Ovary (tissue), 9 donors: ENCODE data around the gene GSK3B. TPM values are rescaled to one million over a fixed set of nuclear protein-coding genes. Genes with fewer than 3 reads are reported as not detected.

Experiments used
- DNase-seq, 5 donors: peaks; one replicate each; pipeline ENCODE4 v3.0.0-alpha.2; 2019 to 2020
- H3K27ac ChIP-seq, 2 donors: fragments of 200-600 bp; one replicate each; pipeline versions ENCODE4 v1.5.1 to v1.8.0; 2019 to 2022
- H3K27me3 ChIP-seq: fragments of 200-600 bp; one replicate; pipeline ENCODE4 v1.8.0; 2022
- H3K36me3 ChIP-seq: fragments of 200-600 bp; sonication (generic); one replicate; pipeline ENCODE4 v1.5.1; 2019
- H3K4me1 ChIP-seq: one replicate; pipeline ENCODE4 v1.8.1; 2013; ENCODE audit warnings: mild to moderate bottlenecking, moderate library complexity; ENCODE audit not compliant: insufficient read depth
- H3K4me3 ChIP-seq: fragments of 200-600 bp; sonication (generic); one replicate; pipeline ENCODE4 v1.5.1; 2017
- H3K9me3 ChIP-seq, 2 donors: fragments of 200-600 bp in 1 of 2; sonication (generic) in 1 of 2; one replicate each; pipeline versions ENCODE4 v1.5.1 to v1.8.1; 2013 to 2019; ENCODE audit warnings: mild to moderate bottlenecking in 1 of 2, moderate library complexity in 1 of 2
- EP300 ChIP-seq: sonication (generic); formaldehyde crosslinking; IDR thresholded peaks from one replicate; pipeline ENCODE4 v1.6.1; 2017; ENCODE audit warnings: antibody characterized with exemption
- POLR2A ChIP-seq: fragments of 450-650 bp; IDR thresholded peaks from one replicate; pipeline ENCODE4 v1.6.1; 2017; ENCODE audit warnings: antibody characterized with exemption, mild to moderate bottlenecking, moderate library complexity
- WGBS, 3 donors: extraction: QIAGEN DNeasy Blood & Tissue Kit in 1 of 3; methylation state at CpG; one replicate each; pipeline versions ENCODE4 v1.1.5 to v1.1.7; 2013 to 2017; 5-methylcytosine and 5-hydroxymethylcytosine counted together
- intact Hi-C, 4 donors: fragments of 100-400 bp; cut with DNase I; formaldehyde crosslinking; loops; one replicate each; pipeline versions ENCODE4 v1.11.0 to v1.15.1; 2022 to 2023
- polyA plus RNA-seq, 2 donors: library from polyadenylated mRNA; stranded (reverse); fragments of 200-250 nt in 1 of 2; fragments of 350-450 nt in 1 of 2; fragmentation: Illumina TruSeq in 1 of 2; extraction: RNeasy Lipid Tissue Mini Kit (QIAGEN cat#74804) in 1 of 2; gene quantifications; one replicate each; pipeline ENCODE4 v1.2.3, GENCODE V29; 2013 to 2014
- total RNA-seq, 7 donors: library from RNA; depleted of rRNA in 2 of 7; stranded (reverse); fragments of >200 nt in 2 of 7; fragmentation: NEBNext Ultra II Directional in 3 of 7; extraction: Animal tissue kit (Norgen Biotek cat#: 25700) in 3 of 7; gene quantifications; one replicate each; pipeline versions ENCODE4 v1.1.0 to v1.2.4, GENCODE V29; 2016 to 2023
- TF ChIP-seq, protein P1 (sequence below), 3 donors: fragments of 450-650 bp in 2 of 3; fragments of 200-600 bp in 1 of 3; IDR thresholded peaks; one replicate each; pipeline versions ENCODE4 v1.5.1 to v1.8.0; 2016 to 2022; ENCODE audit warnings: antibody characterized with exemption in 3 of 3, mild to moderate bottlenecking in 1 of 3
- donor health status: DM: no; HTN: no; CAD: no; lungs with moderate emphysema.
- donor health status: DM: no; HTN: no; CAD: no.
- donor health status: Bipolar disorder and iron deficiency.
- donor health status: DM: yes; HTN: yes; CAD: no.
- donor health status: DM: no; HTN: no; CAD: no.
- donor health status: DM: yes; HTN: yes; CAD: no.

GSK3B gene
- total and polyA plus RNA-seq, 9 donors = 8.3 to 38.4 (median 25.3) TPM

DNA sequence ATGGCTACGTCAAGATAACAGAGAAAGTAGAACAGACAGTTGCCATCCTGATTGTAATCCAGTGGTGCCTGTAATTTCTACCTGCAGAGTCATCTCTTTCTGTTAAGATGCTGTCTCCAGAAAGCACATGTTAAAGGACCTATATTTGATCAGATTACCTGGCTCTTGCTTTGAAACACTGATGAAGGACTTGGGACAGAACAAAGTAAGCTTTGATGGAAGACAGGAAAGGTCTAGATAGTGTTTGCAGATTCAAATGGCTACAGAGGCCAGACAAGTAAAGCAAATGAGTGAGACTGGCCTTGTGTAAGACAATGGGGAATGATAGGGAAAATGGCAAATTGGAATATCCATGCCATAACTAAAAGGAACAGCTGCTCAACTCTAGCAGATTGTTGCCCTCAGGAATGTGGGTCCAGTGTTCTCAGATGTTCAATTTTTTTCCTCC, 1.8 kb upstream of the GSK3B start:
- no peaks in the 10 kb centered on the region for H3K27me3 ChIP-seq
- TF ChIP-seq, protein P1, sequence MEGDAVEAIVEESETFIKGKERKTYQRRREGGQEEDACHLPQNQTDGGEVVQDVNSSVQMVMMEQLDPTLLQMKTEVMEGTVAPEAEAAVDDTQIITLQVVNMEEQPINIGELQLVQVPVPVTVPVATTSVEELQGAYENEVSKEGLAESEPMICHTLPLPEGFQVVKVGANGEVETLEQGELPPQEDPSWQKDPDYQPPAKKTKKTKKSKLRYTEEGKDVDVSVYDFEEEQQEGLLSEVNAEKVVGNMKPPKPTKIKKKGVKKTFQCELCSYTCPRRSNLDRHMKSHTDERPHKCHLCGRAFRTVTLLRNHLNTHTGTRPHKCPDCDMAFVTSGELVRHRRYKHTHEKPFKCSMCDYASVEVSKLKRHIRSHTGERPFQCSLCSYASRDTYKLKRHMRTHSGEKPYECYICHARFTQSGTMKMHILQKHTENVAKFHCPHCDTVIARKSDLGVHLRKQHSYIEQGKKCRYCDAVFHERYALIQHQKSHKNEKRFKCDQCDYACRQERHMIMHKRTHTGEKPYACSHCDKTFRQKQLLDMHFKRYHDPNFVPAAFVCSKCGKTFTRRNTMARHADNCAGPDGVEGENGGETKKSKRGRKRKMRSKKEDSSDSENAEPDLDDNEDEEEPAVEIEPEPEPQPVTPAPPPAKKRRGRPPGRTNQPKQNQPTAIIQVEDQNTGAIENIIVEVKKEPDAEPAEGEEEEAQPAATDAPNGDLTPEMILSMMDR (IDR thresholded peaks at IDR 0.05) = no peak
- TF ChIP-seq POLR2A (no peak), EP300 (no peak)
- no peak for DNase-seq
- H3K36me3 ChIP-seq = no peaks in the 10 kb centered on the region
- peak overlapping the region; percentile 97 to 98 for H3K27ac ChIP-seq
- 0 to 2% (median 0%) methylated on average over 1 of the region's 1 CpG for WGBS, 3 donors
- peak overlapping the region; percentile 63 for H3K4me3 ChIP-seq
- intact Hi-C loops = loop anchor here in 1 of 4 donors (10.0 kb wide), 1 partner anchor 259 kb away; no protein-coding TSS in a partner anchor
- peaks cover 3% of the 10 kb centered on the region for H3K4me1 ChIP-seq
- no peaks in the 10 kb centered on the region for H3K9me3 ChIP-seq

DNA sequence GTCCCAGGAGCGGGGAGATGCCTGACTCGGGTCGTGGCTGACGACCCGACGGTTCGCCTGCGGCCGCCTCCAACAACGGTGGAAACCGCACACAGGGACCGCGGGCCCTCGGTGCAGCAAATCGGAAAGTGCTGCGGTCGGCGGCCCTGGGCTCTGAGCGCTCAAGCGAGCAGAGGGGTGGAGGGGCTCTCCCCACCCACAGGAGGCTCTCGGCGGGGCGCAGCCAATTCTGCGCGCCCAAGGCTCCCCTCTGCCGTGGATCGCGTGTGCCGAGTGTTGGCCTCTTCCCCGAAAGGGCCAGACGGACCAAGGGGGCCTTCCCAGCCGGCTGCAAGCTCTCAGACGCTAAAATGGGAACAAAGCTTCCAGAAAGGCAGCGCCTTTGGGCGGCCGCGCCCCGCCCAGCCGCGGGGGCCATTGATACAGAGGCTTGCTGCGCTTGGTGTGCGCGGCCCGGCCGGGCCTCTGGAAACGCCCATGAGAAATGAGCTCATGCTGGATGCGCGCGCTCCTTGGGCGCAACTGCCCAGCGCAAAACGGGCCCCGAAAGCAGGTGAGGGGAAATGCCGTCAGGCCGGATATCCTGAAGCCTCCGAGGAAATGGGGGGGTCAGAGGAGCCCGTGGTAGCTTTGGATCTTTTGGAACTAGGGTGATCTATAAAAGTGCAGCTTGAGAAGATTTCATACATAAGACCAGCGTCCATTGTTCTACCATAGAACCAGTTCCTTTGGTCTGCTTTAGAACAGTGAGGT, 1.2 kb upstream of the GSK3B start:
- DNase-seq = peak; percentile 87 to 93 (median 90)
- 0% methylated on average over 18 to 58 of the region's 58 CpGs for WGBS, 3 donors
- Histone ChIP-seq H3K4me1 (peaks cover 5% of the 10 kb centered on the region), H3K9me3 (no peaks in the 10 kb centered on the region), H3K27me3 (no peaks in the 10 kb centered on the region), H3K27ac (peak overlapping the region; percentile 97 to 98), H3K36me3 (no peaks in the 10 kb centered on the region), H3K4me3 (peak overlapping the region; percentile 63)
- intact Hi-C loops = loop anchor here in 1 of 4 donors (10.0 kb wide), 1 partner anchor 259 kb away; no protein-coding TSS in a partner anchor
- peak; percentile 96 for TF ChIP-seq POLR2A
- TF ChIP-seq EP300 = no peak
- TF ChIP-seq, protein P1 (IDR thresholded peaks at IDR 0.05) = peak in 2 of 3 donors; percentile 9 to 17

DNA sequence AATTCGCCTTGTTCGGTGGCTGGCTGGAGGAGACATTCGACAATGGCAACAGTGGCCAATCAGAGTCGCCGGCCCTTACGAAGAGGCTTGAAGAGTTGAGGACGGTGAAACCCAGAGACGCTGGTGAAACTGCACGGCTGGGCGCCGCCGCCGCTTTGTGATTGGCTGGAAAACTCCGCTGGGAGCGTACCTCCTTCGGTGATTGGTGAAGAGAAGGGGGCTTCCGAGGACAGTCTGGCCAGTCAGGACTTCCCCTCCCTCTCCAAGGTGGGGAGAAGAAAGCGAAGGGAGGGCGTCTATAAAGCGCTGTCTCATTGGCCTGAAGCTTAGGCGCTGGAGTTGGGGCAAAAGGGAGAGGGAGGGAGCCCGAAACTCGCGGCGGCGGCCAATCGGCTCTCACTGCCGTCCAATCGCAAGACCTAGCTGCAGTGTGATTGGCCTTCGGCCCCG, 554 bp upstream of the GSK3B start:
- Histone ChIP-seq H3K4me3 (peak overlapping the region; percentile 63), H3K4me1 (peaks cover 5% of the 10 kb centered on the region), H3K9me3 (no peaks in the 10 kb centered on the region), H3K27me3 (no peaks in the 10 kb centered on the region), H3K27ac (peak overlapping the region; percentile 97 to 98), H3K36me3 (no peaks in the 10 kb centered on the region)
- DNase-seq = peak in 4 of 5 donors; percentile 96 to 100 (median 99)
- TF ChIP-seq EP300 (no peak), POLR2A (no peak)
- TF ChIP-seq, protein P1 (IDR thresholded peaks at IDR 0.05) = no peak
- intact Hi-C loops = loop anchor here in 1 of 4 donors (10.0 kb wide), 1 partner anchor 260 kb away; no protein-coding TSS in a partner anchor
- WGBS, 3 donors = 0 to 1% (median 0%) methylated on average over 30 to 31 of the region's 31 CpGs

DNA sequence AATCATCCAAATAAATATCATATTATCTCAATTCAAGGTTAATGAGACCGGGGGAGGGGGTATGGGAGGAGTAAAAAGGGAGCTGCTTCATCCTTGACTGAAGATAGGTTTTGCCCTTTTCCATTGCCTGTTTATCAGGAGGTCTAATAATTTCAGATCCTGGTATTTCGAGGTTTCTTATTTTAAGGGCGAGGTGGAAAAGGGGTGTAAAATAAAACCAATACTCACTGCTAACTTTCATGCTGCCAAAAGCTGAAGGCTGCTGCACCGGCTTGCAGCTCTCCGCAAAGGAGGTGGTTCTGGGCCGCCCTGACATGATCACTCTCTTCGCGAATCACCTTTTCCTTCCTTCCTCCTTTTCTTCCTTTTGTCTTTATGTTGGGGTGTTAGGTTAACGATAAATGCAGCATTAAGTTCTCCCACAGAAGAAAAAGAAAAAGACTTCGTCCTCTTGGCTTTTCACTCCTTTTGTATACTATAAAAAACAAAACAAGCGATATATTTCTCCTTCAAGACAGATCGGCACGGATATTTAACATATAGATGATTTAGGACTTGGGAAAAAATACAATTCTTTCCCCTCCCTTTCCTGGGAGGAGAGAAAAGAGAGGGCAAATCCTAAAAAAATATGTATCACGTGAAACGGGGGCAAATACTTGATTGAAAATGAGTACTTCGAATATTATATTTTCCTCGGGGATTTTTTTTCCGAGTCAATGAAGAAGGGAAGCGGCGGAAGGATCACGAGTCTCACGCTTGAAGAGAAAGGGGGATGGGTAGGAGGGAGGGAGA, 932 bp downstream of the GSK3B start:
- H3K9me3 ChIP-seq = no peaks in the 10 kb centered on the region
- H3K4me1 ChIP-seq = peaks cover 7% of the 10 kb centered on the region
- peak overlapping the region; percentile 91 to 97 for H3K27ac ChIP-seq
- TF ChIP-seq, protein P1 (IDR thresholded peaks at IDR 0.05) = no peak
- TF ChIP-seq EP300 = no peak
- no peak for TF ChIP-seq POLR2A
- H3K4me3 ChIP-seq = peak overlapping the region; percentile 97
- intact Hi-C loops = loop anchor here in 1 of 4 donors (10.0 kb wide), 1 partner anchor 261 kb away; no protein-coding TSS in a partner anchor
- peak in 4 of 5 donors; percentile 14 to 41 (median 27) for DNase-seq
- no peaks in the 10 kb centered on the region for H3K27me3 ChIP-seq
- 0% methylated on average over 22 of the region's 22 CpGs for WGBS, 3 donors
- no peaks in the 10 kb centered on the region for H3K36me3 ChIP-seq
